Adipose tissue (tissue), 3 donors: ENCODE measurements around the gene TXNRD2. TPM values are rescaled to one million over a fixed set of nuclear protein-coding genes. Genes with fewer than 3 reads are reported as not detected.
"Not testable (repeated sequence)": the region's sequence is repeated elsewhere in the genome, so short reads cannot be mapped to it uniquely, and the experiment has no call there.

Experiments used
- H3K27ac ChIP-seq: one replicate; pipeline ENCODE4 v1.5.1; 2013; ENCODE audit warnings: low read depth, low read length
- WGBS, 3 donors: extraction: QIAGEN DNeasy Blood & Tissue Kit; methylation state at CpG; one replicate each; pipeline ENCODE4 v1.1.7; 2013; 5-methylcytosine and 5-hydroxymethylcytosine counted together
- polyA plus RNA-seq, 3 donors: library from polyadenylated mRNA; stranded (reverse); fragments of 200-250 nt; gene quantifications; one replicate each; pipeline ENCODE4 v1.2.3, GENCODE V29; 2013
- donor health status: healthy with polysubstance abuse.
- donor health status: Bipolar disorder and iron deficiency.
- donor health status: healthy.

TXNRD2 gene
- polyA plus RNA-seq, 3 donors, result 13.6 to 21.8 (median 16.6) TPM

GRCh38 chr22:19959587-19960490, 18.2 kb upstream of the TXNRD2 start:
- H3K27ac ChIP-seq, result no peak overlapping the region
- 31 to 51% (median 43%) methylated on average over 9 to 13 of the region's 13 CpGs for WGBS, 3 donors

GRCh38 chr22:19959043-19959586, 17.5 kb upstream of the TXNRD2 start:
- H3K27ac ChIP-seq, result no peak overlapping the region
- WGBS, 3 donors, result 23 to 41% (median 38%) methylated on average over 24 to 30 of the region's 30 CpGs

GRCh38 chr22:19958083-19959042, 16.7 kb upstream of the TXNRD2 start:
- no peak overlapping the region for H3K27ac ChIP-seq
- WGBS, 3 donors, result 75 to 78% (median 76%) methylated on average over 19 of the region's 19 CpGs

- WGBS, 3 donors, result 92 to 93% (median 92%) methylated on average over 9 of the region's 9 CpGs
- no peak overlapping the region for H3K27ac ChIP-seq
Measured at GRCh38 chr22:19957445-19957844, 15.8 kb upstream of the TXNRD2 start.

- no peak overlapping the region for H3K27ac ChIP-seq
- 60 to 79% (median 61%) methylated on average over 19 of the region's 19 CpGs for WGBS, 3 donors
Measured at GRCh38 chr22:19955241-19956128, 13.9 kb upstream of the TXNRD2 start.

GRCh38 chr22:19951346-19951745, 9.7 kb upstream of the TXNRD2 start:
- 60 to 89% (median 88%) methylated on average over 13 of the region's 13 CpGs for WGBS, 3 donors
- no peak overlapping the region for H3K27ac ChIP-seq

- no peak overlapping the region for H3K27ac ChIP-seq
Measured at GRCh38 chr22:19948057-19948760, 6.6 kb upstream of the TXNRD2 start.

GRCh38 chr22:19943082-19944026, 1.7 kb upstream of the TXNRD2 start:
- 48 to 50% (median 49%) methylated on average over 11 of the region's 11 CpGs for WGBS, 3 donors
- H3K27ac ChIP-seq, result peak overlapping the region; percentile 30

More at GRCh38 chr22:19948057-19948760, 6.6 kb upstream of the TXNRD2 start:
- 77 to 83% (median 81%) methylated on average over 9 of the region's 9 CpGs for WGBS, 3 donors

- 3 to 4% (median 3%) methylated on average over 8 of the region's 8 CpGs for WGBS, 3 donors
- peak overlapping the region; percentile 30 for H3K27ac ChIP-seq
Measured at GRCh38 chr22:19942157-19943081, 801 bp upstream of the TXNRD2 start.

GRCh38 chr22:19940536-19941364, 868 bp downstream of the TXNRD2 start:
- 66 to 77% (median 70%) methylated on average over 21 of the region's 21 CpGs for WGBS, 3 donors
- H3K27ac ChIP-seq, result no peak overlapping the region

- WGBS, 3 donors, result 79 to 86% (median 82%) methylated on average over 16 of the region's 16 CpGs
- H3K27ac ChIP-seq, result no peak overlapping the region
Measured at GRCh38 chr22:19937616-19938473, 3.8 kb downstream of the TXNRD2 start.

- 92 to 96% (median 93%) methylated on average over 7 of the region's 7 CpGs for WGBS, 3 donors
- no peak overlapping the region for H3K27ac ChIP-seq
Measured at GRCh38 chr22:19936513-19936912, 5.1 kb downstream of the TXNRD2 start.

- not testable (repeated sequence) for H3K27ac ChIP-seq
- WGBS, 3 donors, result 83 to 94% (median 90%) methylated on average over 11 of the region's 11 CpGs
Measured at GRCh38 chr22:19935123-19935718, 6.4 kb downstream of the TXNRD2 start.
